HL-60 (cell line): Measurements from ENCODE around the gene SEMA3D.

Experiments
- DNase-seq, 2 experiments: peaks; one replicate each; pipeline ENCODE4 v3.0.0-alpha.2; 2010 to 2020; ENCODE audit warnings: low read depth in 1 of 2, low spot score in 1 of 2
- H3K27ac ChIP-seq: fragments of 250-450 bp; sonication (Bioruptor Pico); replicated peaks from 2 replicates; pipeline ENCODE4 v1.5.1; 2020; ENCODE audit warnings: mild to moderate bottlenecking, moderate library complexity
- H3K27me3 ChIP-seq: fragments of 250-450 bp; sonication (Bioruptor Pico); 2 replicates; pipeline ENCODE4 v1.5.1; 2021; ENCODE audit warnings: mild to moderate bottlenecking, moderate library complexity; ENCODE audit not compliant: insufficient read depth, poor library complexity, severe bottlenecking
- H3K4me3 ChIP-seq: replicated peaks from 2 replicates; pipeline ENCODE4 v1.5.1; 2011; ENCODE audit warnings: mild to moderate bottlenecking, control low read depth, low read length; ENCODE audit not compliant: insufficient read depth
- GABPA ChIP-seq: IDR thresholded peaks from 2 replicates; pipeline ENCODE4 v1.6.1; 2012; ENCODE audit warnings: low read depth
- POLR2AphosphoS5 ChIP-seq: IDR thresholded peaks from 2 replicates; pipeline ENCODE4 v1.6.1; 2012; ENCODE audit warnings: low read depth
- REST ChIP-seq: IDR thresholded peaks from 2 replicates; pipeline ENCODE4 v1.6.1; 2012; ENCODE audit warnings: low read depth; ENCODE audit not compliant: insufficient replicate concordance
- SPI1 ChIP-seq: IDR thresholded peaks from 2 replicates; pipeline ENCODE4 v1.6.1; 2012; ENCODE audit warnings: low read depth, mild to moderate bottlenecking, borderline replicate concordance
- TF ChIP-seq, protein P1 (sequence below): IDR thresholded peaks from one replicate; pipeline ENCODE4 v1.5.1; 2011; ENCODE audit warnings: low read length, control low read depth, inconsistent platforms; ENCODE audit not compliant: insufficient read depth

Gene SEMA3D

DNA sequence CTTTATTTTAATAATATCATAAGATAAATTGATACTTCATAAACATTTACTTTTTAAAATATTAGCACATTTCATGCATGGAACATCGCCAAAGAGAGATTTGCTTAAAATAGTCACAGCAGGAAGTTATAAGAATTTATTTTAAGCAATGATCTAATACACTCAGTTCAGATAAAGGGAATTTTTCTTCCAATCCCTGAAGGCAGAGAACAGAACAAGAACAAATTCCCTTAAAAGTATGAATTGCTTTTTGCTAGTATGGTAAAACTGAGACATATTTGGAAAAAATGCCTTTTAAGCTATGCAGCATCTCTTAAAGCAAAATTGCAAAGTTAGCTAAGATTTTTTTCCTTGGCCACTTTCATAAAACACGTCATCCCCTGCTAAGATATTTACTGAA is 91.0 kb downstream of the SEMA3D start:
- TF ChIP-seq SPI1 = no peak
- TF ChIP-seq, protein P1, sequence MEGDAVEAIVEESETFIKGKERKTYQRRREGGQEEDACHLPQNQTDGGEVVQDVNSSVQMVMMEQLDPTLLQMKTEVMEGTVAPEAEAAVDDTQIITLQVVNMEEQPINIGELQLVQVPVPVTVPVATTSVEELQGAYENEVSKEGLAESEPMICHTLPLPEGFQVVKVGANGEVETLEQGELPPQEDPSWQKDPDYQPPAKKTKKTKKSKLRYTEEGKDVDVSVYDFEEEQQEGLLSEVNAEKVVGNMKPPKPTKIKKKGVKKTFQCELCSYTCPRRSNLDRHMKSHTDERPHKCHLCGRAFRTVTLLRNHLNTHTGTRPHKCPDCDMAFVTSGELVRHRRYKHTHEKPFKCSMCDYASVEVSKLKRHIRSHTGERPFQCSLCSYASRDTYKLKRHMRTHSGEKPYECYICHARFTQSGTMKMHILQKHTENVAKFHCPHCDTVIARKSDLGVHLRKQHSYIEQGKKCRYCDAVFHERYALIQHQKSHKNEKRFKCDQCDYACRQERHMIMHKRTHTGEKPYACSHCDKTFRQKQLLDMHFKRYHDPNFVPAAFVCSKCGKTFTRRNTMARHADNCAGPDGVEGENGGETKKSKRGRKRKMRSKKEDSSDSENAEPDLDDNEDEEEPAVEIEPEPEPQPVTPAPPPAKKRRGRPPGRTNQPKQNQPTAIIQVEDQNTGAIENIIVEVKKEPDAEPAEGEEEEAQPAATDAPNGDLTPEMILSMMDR = no peak
- TF ChIP-seq POLR2AphosphoS5 = no peak
- no peak for TF ChIP-seq GABPA
- TF ChIP-seq REST = no peak
- Histone ChIP-seq H3K27ac (no peak overlapping the region), H3K4me3 (no peak overlapping the region), H3K27me3 (no peaks in the 10 kb centered on the region)
- no peak for DNase-seq

GRCh38 chr7:85095366-85095765 is 91.5 kb downstream of the SEMA3D start:
- H3K27me3 ChIP-seq = no peaks in the 10 kb centered on the region
- TF ChIP-seq REST = no peak
- no peak for TF ChIP-seq GABPA
- TF ChIP-seq POLR2AphosphoS5 = no peak
- TF ChIP-seq SPI1 = no peak
- TF ChIP-seq, protein P1 = no peak
- no peak overlapping the region for H3K4me3 ChIP-seq
- H3K27ac ChIP-seq = no peak overlapping the region
- no peak for DNase-seq

DNA sequence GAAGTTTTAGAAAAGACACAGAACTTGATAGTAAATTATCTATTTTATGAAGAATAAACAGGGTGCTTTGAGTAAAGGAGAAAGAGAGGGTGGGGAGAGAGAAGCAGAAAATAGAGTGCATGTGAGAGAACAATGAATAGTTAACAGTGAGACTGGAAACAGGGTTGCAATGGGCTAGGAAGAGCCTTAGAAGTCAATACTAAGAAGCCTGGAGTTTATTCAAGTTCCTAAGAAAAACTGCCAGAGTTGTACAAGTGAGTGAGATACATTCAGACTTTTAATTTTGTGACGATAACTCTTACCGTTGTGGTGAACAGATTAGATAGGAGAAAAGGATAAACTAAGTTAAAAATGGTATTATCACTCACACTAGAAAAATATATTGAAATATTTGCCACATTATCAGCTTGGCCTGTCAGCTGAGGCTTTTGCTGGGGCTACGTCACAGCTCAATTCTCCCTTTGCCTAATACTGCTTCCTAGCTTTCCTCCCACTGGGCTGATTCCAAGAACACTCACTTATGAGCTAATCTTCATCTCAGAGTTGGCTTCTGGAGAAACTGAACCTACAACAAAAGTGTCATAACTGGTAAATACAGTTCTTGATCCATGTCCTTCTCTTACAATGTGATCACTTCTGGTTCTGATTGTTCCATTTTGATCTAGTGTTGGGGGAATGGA is 92.7 kb downstream of the SEMA3D start:
- no peak for DNase-seq
- Histone ChIP-seq H3K27me3 (no peaks in the 10 kb centered on the region), H3K4me3 (no peak overlapping the region), H3K27ac (no peak overlapping the region)
- TF ChIP-seq SPI1 = no peak
- TF ChIP-seq, protein P1 = no peak

DNA sequence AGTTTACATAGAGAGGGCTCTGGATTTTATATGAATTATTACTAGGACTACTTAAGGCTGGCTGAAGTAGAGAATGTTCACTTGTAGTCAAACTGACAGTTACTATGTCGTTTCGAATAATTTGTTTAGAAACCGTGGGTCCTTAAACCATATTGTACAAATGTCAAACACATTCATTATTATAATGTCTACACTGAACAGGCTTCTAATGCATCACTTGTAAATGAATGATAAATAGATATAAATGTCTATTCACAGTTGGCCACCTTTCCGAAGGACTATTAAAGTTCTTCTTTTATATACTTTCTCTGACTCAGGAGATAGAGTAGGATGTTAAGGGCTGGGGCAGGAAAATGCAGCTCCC is 95.3 kb downstream of the SEMA3D start:
- TF ChIP-seq REST (no peak), POLR2AphosphoS5 (no peak), SPI1 (no peak)
- TF ChIP-seq, protein P1 = no peak
- H3K27ac ChIP-seq = no peak overlapping the region
- H3K27me3 ChIP-seq = no peaks in the 10 kb centered on the region

More for the DNA sequence above, 95.3 kb downstream of the SEMA3D start:
- DNase-seq = no peak
- H3K4me3 ChIP-seq = no peak overlapping the region
